Measurements from ENCODE around the gene MGAT5B. TPM values are rescaled to one million over a fixed set of nuclear protein-coding genes. Genes with fewer than 3 reads are reported as not detected.

MGAT5B gene
- total RNA-seq, 1 experiment from 2014 or later: 4.4 TPM

GRCh38 chr17:76940295-76940694, 72.1 kb downstream of the MGAT5B start:
- peaks cover 0 to 3% of the 10 kb centered on the region in 2 experiments; a peak in 3 of 4 replicates for H3K4me1 ChIP-seq (ENCODE audit: control insufficient read depth in 1 of 2, insufficient read depth in 2 of 2, low read length in 2 of 2)
- RAD21 ChIA-PET (ENCODE audit: low non-redundant PET in 1 of 2, low total read pairs in 2 of 2, uncharacterized antibody in 2 of 2, unreplicated experiment in 2 of 2): no interaction called here
- no peak for DNase-seq (ENCODE audit: low read depth, low spot score)
- no peaks in the 10 kb centered on the region for H3K9me2 ChIP-seq (ENCODE audit: insufficient read depth)
- no peak for ATAC-seq
- H3K36me3 ChIP-seq (ENCODE audit: control insufficient read depth in 1 of 2, insufficient read depth in 2 of 2, low read length in 2 of 2): no peaks in the 10 kb centered on the region
- no peak overlapping the region for H3K9ac ChIP-seq (ENCODE audit: low read length)
- BruUV-seq (replicated peaks): no TSS peak
- TF ChIP-seq JUND (IDR thresholded peaks at IDR 0.05) (no peak), FOSL1 (IDR thresholded peaks at IDR 0.05; ENCODE audit: low read depth) (no peak), SRF (IDR thresholded peaks at IDR 0.05; ENCODE audit: low read depth) (no peak), ELF1 (IDR thresholded peaks at IDR 0.05; ENCODE audit: borderline replicate concordance, low read depth) (no peak), REST (IDR thresholded peaks at IDR 0.05; ENCODE audit: low read depth) (no peak), EGR1 (IDR thresholded peaks at IDR 0.05; ENCODE audit: low read depth) (no peak), EZH2phosphoT487 (IDR thresholded peaks at IDR 0.05; ENCODE audit: borderline replicate concordance) (no peak), SP1 (IDR thresholded peaks at IDR 0.05; ENCODE audit: low read depth) (no peak), ZNF274 (IDR thresholded peaks at IDR 0.05; ENCODE audit: low read depth, low read length) (no peak), TCF7L2 (IDR thresholded peaks at IDR 0.05; ENCODE audit: borderline replicate concordance, extremely low read depth, insufficient read depth, insufficient read length) (no peak), CBX3 (IDR thresholded peaks at IDR 0.05; ENCODE audit: low read depth) (no peak), CEBPB (IDR thresholded peaks at IDR 0.05; ENCODE audit: low read depth) (no peak), POLR2A (IDR thresholded peaks at IDR 0.05; ENCODE audit: borderline replicate concordance, extremely low read depth, insufficient read depth, insufficient read length) (no peak), SIN3A (IDR thresholded peaks at IDR 0.05; ENCODE audit: low read depth) (no peak)
- TF ChIP-seq, protein P1, sequence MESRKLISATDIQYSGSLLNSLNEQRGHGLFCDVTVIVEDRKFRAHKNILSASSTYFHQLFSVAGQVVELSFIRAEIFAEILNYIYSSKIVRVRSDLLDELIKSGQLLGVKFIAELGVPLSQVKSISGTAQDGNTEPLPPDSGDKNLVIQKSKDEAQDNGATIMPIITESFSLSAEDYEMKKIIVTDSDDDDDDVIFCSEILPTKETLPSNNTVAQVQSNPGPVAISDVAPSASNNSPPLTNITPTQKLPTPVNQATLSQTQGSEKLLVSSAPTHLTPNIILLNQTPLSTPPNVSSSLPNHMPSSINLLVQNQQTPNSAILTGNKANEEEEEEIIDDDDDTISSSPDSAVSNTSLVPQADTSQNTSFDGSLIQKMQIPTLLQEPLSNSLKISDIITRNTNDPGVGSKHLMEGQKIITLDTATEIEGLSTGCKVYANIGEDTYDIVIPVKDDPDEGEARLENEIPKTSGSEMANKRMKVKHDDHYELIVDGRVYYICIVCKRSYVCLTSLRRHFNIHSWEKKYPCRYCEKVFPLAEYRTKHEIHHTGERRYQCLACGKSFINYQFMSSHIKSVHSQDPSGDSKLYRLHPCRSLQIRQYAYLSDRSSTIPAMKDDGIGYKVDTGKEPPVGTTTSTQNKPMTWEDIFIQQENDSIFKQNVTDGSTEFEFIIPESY (IDR thresholded peaks at IDR 0.05; ENCODE audit: extremely low read depth, insufficient replicate concordance, low read length): no peak
- H3K9me3 ChIP-seq (ENCODE audit: control insufficient read depth in 1 of 2, insufficient read depth in 1 of 2, low read depth in 1 of 2, low read length in 2 of 2): no peaks in the 10 kb centered on the region
- H3K27me3 ChIP-seq (ENCODE audit: insufficient read depth, low read length): no peaks in the 10 kb centered on the region
- no peak overlapping the region for H3K4me3 ChIP-seq (replicated peaks in 1 of 2; ENCODE audit: low read depth in 1 of 2, low read length in 2 of 2)
- POLR2A ChIA-PET: no interaction called here
- CTCF ChIA-PET: no interaction called here
- intact Hi-C loops (cut with micrococcal nuclease): no loop called here
- H4K20me1 ChIP-seq (ENCODE audit: insufficient read depth): no peaks in the 10 kb centered on the region
- H3K79me2 ChIP-seq (ENCODE audit: insufficient read depth, low read length): no peaks in the 10 kb centered on the region
- H3K4me2 ChIP-seq (ENCODE audit: low read length): no peak overlapping the region
- H2AFZ ChIP-seq (ENCODE audit: low read depth, low read length, poor library complexity, severe bottlenecking): no peak overlapping the region
- no peak overlapping the region for H3K27ac ChIP-seq (ENCODE audit: low read depth, low read length)
